ENCODE data around the gene ARL3.

The ARL3 gene

GRCh38 chr10:102683736-102684135 is 30.5 kb downstream of the ARL3 start:
- TF ChIP-seq CTCF (IDR thresholded peaks at IDR 0.05; ENCODE audit: low read depth, low read length, poor library complexity, severe bottlenecking) = no peak
- TF ChIP-seq EZH2phosphoT487 (IDR thresholded peaks at IDR 0.05; ENCODE audit: borderline replicate concordance, low read length) = no peak
- Histone ChIP-seq H3F3A (ENCODE audit: control insufficient read depth, insufficient read depth) (no peaks in the 10 kb centered on the region), H3K9me2 (replicated peaks; ENCODE audit: control insufficient read depth, low read length) (no peaks in the 10 kb centered on the region), H3K79me2 (ENCODE audit: control insufficient read depth, low read length) (no peaks in the 10 kb centered on the region), H3K4me2 (ENCODE audit: low read length) (no peak overlapping the region), H3K27ac (ENCODE audit: low read depth, low read length) (no peak overlapping the region), H3K27me3 (ENCODE audit: control insufficient read depth, low read length) (no peaks in the 10 kb centered on the region), H3K9me3 (ENCODE audit: control insufficient read depth, insufficient read depth, low read length) (no peaks in the 10 kb centered on the region), H4K20me1 (ENCODE audit: control insufficient read depth, insufficient read depth, low read depth, low read length) (no peaks in the 10 kb centered on the region), H3K36me3 (ENCODE audit: control insufficient read depth, low read length) (peaks cover 12% of the 10 kb centered on the region), H3K4me1 (ENCODE audit: control insufficient read depth, low read length) (no peaks in the 10 kb centered on the region), H3K4me3 (ENCODE audit: low read length) (no peak overlapping the region)

- no peaks in the 10 kb centered on the region for H3K79me2 ChIP-seq (ENCODE audit: control insufficient read depth, low read length)
- no peaks in the 10 kb centered on the region for H3F3A ChIP-seq (ENCODE audit: control insufficient read depth, insufficient read depth)
- H3K9me3 ChIP-seq (ENCODE audit: control insufficient read depth, insufficient read depth, low read length) = no peaks in the 10 kb centered on the region
- H4K20me1 ChIP-seq (ENCODE audit: control insufficient read depth, insufficient read depth, low read depth, low read length) = no peaks in the 10 kb centered on the region
- no peaks in the 10 kb centered on the region for H3K9me2 ChIP-seq (replicated peaks; ENCODE audit: control insufficient read depth, low read length)
- TF ChIP-seq EZH2phosphoT487 (IDR thresholded peaks at IDR 0.05; ENCODE audit: borderline replicate concordance, low read length) = no peak
- TF ChIP-seq CTCF (IDR thresholded peaks at IDR 0.05; ENCODE audit: low read depth, low read length, poor library complexity, severe bottlenecking) = no peak
- no peak overlapping the region for H3K4me2 ChIP-seq (ENCODE audit: low read length)
- no peak overlapping the region for H3K27ac ChIP-seq (ENCODE audit: low read depth, low read length)
- H3K4me1 ChIP-seq (ENCODE audit: control insufficient read depth, low read length) = no peaks in the 10 kb centered on the region
- H3K36me3 ChIP-seq (ENCODE audit: control insufficient read depth, low read length) = peaks cover 10% of the 10 kb centered on the region
- no peaks in the 10 kb centered on the region for H3K27me3 ChIP-seq (ENCODE audit: control insufficient read depth, low read length)
- H3K4me3 ChIP-seq (ENCODE audit: low read length) = no peak overlapping the region
Observed at GRCh38 chr10:102682981-102683380, 31.2 kb downstream of the ARL3 start.

DNA sequence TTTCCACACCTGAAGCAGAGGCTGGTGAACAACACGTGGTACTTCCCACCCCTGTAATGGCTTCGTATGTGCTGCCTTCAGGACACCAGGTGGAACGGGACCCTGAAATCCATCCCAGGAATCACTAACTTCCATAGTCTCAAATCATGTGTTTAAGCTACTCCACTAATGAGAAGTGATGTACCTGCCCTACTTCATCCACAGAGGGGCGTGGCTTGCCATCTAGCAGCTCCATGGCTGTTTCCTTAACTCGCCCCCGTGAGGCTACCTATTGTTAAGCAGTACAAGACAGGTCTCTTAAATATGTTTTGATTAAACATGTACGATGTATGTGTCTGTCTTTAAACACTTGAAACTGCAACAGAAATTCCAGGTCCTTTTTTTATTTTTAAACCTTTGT is 31.8 kb downstream of the ARL3 start:
- Histone ChIP-seq H3K4me3 (ENCODE audit: low read length) (no peak overlapping the region), H3K36me3 (ENCODE audit: control insufficient read depth, low read length) (peaks cover 10% of the 10 kb centered on the region)
- no peak for TF ChIP-seq EZH2phosphoT487 (IDR thresholded peaks at IDR 0.05; ENCODE audit: borderline replicate concordance, low read length)
- no peak for TF ChIP-seq CTCF (IDR thresholded peaks at IDR 0.05; ENCODE audit: low read depth, low read length, poor library complexity, severe bottlenecking)

GRCh38 chr10:102681696-102682095 is 32.5 kb downstream of the ARL3 start:
- Histone ChIP-seq H3K4me3 (ENCODE audit: low read length) (no peak overlapping the region), H3K9me3 (ENCODE audit: control insufficient read depth, insufficient read depth, low read length) (no peaks in the 10 kb centered on the region), H3K27me3 (ENCODE audit: control insufficient read depth, low read length) (no peaks in the 10 kb centered on the region), H3K4me1 (ENCODE audit: control insufficient read depth, low read length) (peaks cover 3% of the 10 kb centered on the region), H3K9me2 (replicated peaks; ENCODE audit: control insufficient read depth, low read length) (no peaks in the 10 kb centered on the region), H3K36me3 (ENCODE audit: control insufficient read depth, low read length) (peaks cover 10% of the 10 kb centered on the region), H3K27ac (ENCODE audit: low read depth, low read length) (no peak overlapping the region), H3K79me2 (ENCODE audit: control insufficient read depth, low read length) (no peaks in the 10 kb centered on the region), H3K4me2 (ENCODE audit: low read length) (no peak overlapping the region), H4K20me1 (ENCODE audit: control insufficient read depth, insufficient read depth, low read depth, low read length) (no peaks in the 10 kb centered on the region), H3F3A (ENCODE audit: control insufficient read depth, insufficient read depth) (peaks cover 2% of the 10 kb centered on the region)
- TF ChIP-seq EZH2phosphoT487 (IDR thresholded peaks at IDR 0.05; ENCODE audit: borderline replicate concordance, low read length) = no peak
- no peak for TF ChIP-seq CTCF (IDR thresholded peaks at IDR 0.05; ENCODE audit: low read depth, low read length, poor library complexity, severe bottlenecking)

More for the DNA sequence above, 31.8 kb downstream of the ARL3 start:
- Histone ChIP-seq H4K20me1 (ENCODE audit: control insufficient read depth, insufficient read depth, low read depth, low read length) (no peaks in the 10 kb centered on the region), H3K79me2 (ENCODE audit: control insufficient read depth, low read length) (no peaks in the 10 kb centered on the region), H3K9me2 (replicated peaks; ENCODE audit: control insufficient read depth, low read length) (no peaks in the 10 kb centered on the region), H3K27me3 (ENCODE audit: control insufficient read depth, low read length) (no peaks in the 10 kb centered on the region), H3K27ac (ENCODE audit: low read depth, low read length) (no peak overlapping the region), H3K9me3 (ENCODE audit: control insufficient read depth, insufficient read depth, low read length) (no peaks in the 10 kb centered on the region), H3K4me2 (ENCODE audit: low read length) (no peak overlapping the region), H3F3A (ENCODE audit: control insufficient read depth, insufficient read depth) (no peaks in the 10 kb centered on the region), H3K4me1 (ENCODE audit: control insufficient read depth, low read length) (no peaks in the 10 kb centered on the region)
